ENCODE data around the gene SLC6A1. TPM values are rescaled to one million over a fixed set of nuclear protein-coding genes. Genes with fewer than 3 reads are reported as not detected.

The SLC6A1 gene
- polyA plus RNA-seq, 2 donors: 6.9 to 12.7 TPM

DNA sequence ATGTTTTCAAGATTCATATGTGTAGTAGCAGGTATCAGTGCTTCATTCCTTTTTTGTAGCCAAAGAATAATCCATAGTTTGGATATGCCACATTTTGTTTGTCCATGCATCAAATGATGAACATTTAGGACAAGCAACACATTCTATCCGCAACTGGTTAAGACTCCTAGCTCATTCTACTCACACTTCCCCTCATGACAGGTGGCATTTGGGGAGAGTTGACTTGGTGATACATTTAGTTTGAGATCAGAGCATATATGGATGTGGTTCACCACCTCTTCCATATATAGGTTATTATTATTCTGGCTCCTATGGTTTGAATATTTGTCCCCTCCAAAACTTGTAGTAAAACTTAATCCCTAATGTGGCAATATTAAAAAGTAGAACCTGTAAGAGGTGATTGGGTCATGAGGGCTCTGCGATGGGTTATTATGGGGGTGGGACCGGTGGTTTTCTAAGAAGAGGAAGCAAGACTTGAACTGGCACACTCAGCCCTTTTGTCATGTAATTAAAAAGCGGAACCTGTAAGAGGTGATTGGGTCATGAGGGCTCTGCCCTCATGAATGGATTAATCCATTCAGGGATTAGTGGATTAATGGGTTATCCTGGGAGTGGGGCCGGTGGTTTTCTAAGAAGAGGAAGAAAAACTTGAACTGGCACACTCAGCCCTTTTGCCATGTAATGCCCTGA is 86.4 kb downstream of the SLC6A1 start:
- H3K27ac ChIP-seq (ENCODE audit: low read depth in 2 of 2, low read length in 1 of 2): no peak overlapping the region
- H3K9me3 ChIP-seq (ENCODE audit: control insufficient read depth in 2 of 2, insufficient read depth in 1 of 2, low read depth in 1 of 2, low read length in 1 of 2): peaks cover 0 to 4% of the 10 kb centered on the region in 2 donors
- H3K4me3 ChIP-seq (ENCODE audit: low read depth in 1 of 2, low read length in 2 of 2): no peak overlapping the region
- H3K4me1 ChIP-seq (ENCODE audit: control insufficient read depth in 2 of 2, insufficient read depth in 2 of 2, low read length in 1 of 2): peaks cover 0 to 2% of the 10 kb centered on the region in 2 donors
- 53 to 55% methylated on average over 5 of the region's 5 CpGs for WGBS, 2 donors
- no peaks in the 10 kb centered on the region for H3K36me3 ChIP-seq (ENCODE audit: control insufficient read depth in 2 of 2, insufficient read depth in 2 of 2, low read length in 1 of 2)
- H3K27me3 ChIP-seq (ENCODE audit: control insufficient read depth in 1 of 2, insufficient read depth in 2 of 2, low read length in 2 of 2): no peaks in the 10 kb centered on the region

DNA sequence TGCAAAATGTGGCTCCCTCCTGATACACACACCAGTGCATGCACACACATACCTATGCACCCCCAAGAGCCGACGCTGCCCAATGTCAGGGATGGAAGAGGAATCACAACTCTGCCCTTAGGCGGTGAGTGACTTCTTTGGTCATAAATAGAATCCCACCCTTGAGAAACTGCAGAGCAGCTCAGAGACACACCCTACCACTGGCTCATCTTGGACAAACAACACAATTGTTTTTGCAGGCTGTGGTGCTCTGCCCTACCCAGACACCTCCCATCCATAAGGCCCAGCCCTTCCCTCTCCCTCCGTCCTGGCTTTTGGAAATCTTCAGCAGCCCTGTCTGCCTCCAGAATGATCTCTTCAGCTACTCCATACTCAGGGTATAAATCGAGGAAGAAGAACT is 87.9 kb downstream of the SLC6A1 start:
- Histone ChIP-seq H3K9me3 (ENCODE audit: control insufficient read depth in 2 of 2, insufficient read depth in 1 of 2, low read depth in 1 of 2, low read length in 1 of 2) (peaks cover 0 to 4% of the 10 kb centered on the region in 2 donors), H3K27me3 (ENCODE audit: control insufficient read depth in 1 of 2, insufficient read depth in 2 of 2, low read length in 2 of 2) (no peaks in the 10 kb centered on the region), H3K4me1 (ENCODE audit: control insufficient read depth in 2 of 2, insufficient read depth in 2 of 2, low read length in 1 of 2) (peaks cover 0 to 2% of the 10 kb centered on the region in 2 donors), H3K4me3 (ENCODE audit: low read depth in 1 of 2, low read length in 2 of 2) (no peak overlapping the region), H3K27ac (ENCODE audit: low read depth in 2 of 2, low read length in 1 of 2) (no peak overlapping the region), H3K36me3 (ENCODE audit: control insufficient read depth in 2 of 2, insufficient read depth in 2 of 2, low read length in 1 of 2) (no peaks in the 10 kb centered on the region)
- WGBS, 2 donors: 69 to 77% methylated on average over 5 of the region's 5 CpGs

DNA sequence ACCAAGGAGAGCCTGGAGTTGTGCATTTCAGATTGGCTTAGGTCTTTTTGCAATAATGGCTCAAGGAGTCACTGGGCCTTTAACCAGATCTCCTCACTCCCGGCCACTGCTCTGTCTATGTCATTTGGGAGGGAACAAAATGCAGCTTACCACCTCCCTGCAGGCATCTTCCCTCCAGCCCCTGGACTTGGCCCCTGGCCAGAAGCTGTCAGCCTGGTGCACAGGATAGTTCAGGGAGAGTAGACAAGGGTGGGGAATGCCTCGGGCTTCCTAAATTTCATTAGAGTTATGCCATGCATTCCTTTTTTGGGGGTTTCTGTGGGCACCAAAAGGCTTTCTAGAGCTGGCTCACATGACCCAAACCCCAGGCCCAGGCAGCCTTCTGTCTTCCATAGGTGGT is 91.5 kb downstream of the SLC6A1 start:
- Histone ChIP-seq H3K36me3 (ENCODE audit: control insufficient read depth in 2 of 2, insufficient read depth in 2 of 2, low read length in 1 of 2) (no peaks in the 10 kb centered on the region), H3K4me3 (ENCODE audit: low read depth in 1 of 2, low read length in 2 of 2) (no peak overlapping the region), H3K4me1 (ENCODE audit: control insufficient read depth in 2 of 2, insufficient read depth in 2 of 2, low read length in 1 of 2) (peaks cover 0 to 5% of the 10 kb centered on the region in 2 donors), H3K27ac (ENCODE audit: low read depth in 2 of 2, low read length in 1 of 2) (no peak overlapping the region), H3K9me3 (ENCODE audit: control insufficient read depth in 2 of 2, insufficient read depth in 1 of 2, low read depth in 1 of 2, low read length in 1 of 2) (peaks cover 0 to 3% of the 10 kb centered on the region in 2 donors), H3K27me3 (ENCODE audit: control insufficient read depth in 1 of 2, insufficient read depth in 2 of 2, low read length in 2 of 2) (no peaks in the 10 kb centered on the region)
- 48 to 66% methylated on average over 2 of the region's 2 CpGs for WGBS, 2 donors

DNA sequence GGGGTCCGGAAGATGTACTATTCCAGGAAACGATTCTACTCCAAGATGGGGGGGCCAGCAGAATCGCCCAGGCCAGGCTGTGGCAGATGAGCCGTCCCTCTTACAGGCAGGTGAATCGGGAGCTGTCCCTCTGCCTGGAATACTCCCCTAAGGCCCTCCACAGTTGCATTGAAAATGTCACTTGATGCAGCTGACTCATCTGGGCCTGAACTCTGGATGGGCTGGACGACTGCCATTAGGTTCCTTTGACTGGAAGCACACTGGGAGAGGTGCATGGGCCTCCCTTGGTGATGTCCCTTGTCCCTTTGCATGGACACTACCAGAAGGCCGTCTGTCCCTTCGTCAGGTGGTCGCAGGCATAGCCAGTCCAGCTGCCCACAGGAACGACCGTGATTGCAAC is 92.1 kb downstream of the SLC6A1 start:
- Histone ChIP-seq H3K9me3 (ENCODE audit: control insufficient read depth in 2 of 2, insufficient read depth in 1 of 2, low read depth in 1 of 2, low read length in 1 of 2) (peaks cover 0 to 3% of the 10 kb centered on the region in 2 donors), H3K4me3 (ENCODE audit: low read depth in 1 of 2, low read length in 2 of 2) (no peak overlapping the region), H3K4me1 (ENCODE audit: control insufficient read depth in 2 of 2, insufficient read depth in 2 of 2, low read length in 1 of 2) (peaks cover 0 to 5% of the 10 kb centered on the region in 2 donors), H3K36me3 (ENCODE audit: control insufficient read depth in 2 of 2, insufficient read depth in 2 of 2, low read length in 1 of 2) (no peaks in the 10 kb centered on the region), H3K27ac (ENCODE audit: low read depth in 2 of 2, low read length in 1 of 2) (no peak overlapping the region), H3K27me3 (ENCODE audit: control insufficient read depth in 1 of 2, insufficient read depth in 2 of 2, low read length in 2 of 2) (no peaks in the 10 kb centered on the region)
- 52 to 73% methylated on average over 7 to 11 of the region's 11 CpGs for WGBS, 2 donors

DNA sequence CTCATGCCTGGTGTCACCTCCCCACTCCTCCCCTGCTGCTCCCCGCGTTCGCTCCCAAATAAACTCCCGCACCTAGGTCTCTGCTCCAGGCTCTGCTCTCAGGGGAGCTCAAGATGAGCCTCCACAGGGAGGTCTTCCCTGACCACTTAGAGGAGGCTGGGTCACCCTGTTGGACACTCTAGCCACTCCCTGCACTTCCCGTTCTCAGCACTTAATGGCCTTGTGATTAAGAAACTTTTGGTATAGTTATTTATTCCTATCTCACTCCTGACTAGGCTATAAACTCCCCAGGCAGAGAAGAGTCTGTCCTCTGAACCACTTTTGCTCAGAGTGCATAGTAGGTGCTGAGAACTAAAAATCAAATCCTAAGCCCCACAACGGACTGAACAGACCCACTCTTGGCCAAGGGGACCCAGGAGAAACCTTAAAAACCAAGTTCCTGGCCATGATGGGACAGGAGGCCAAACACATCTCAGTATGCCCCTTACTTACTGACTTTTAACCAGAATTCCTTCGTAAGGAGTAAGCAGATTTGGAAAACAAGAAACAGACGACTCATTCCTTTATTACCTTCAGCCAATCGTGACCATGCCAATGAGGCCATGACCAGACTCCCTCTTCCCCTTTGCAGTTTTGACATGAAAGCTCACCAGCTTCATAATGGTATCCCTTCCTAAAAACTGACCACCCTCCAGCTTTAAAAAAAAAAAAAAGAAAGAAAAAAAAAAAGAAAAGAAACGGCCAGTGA is 92.7 kb downstream of the SLC6A1 start:
- no peak overlapping the region for H3K4me3 ChIP-seq (ENCODE audit: low read depth in 1 of 2, low read length in 2 of 2)
- no peaks in the 10 kb centered on the region for H3K36me3 ChIP-seq (ENCODE audit: control insufficient read depth in 2 of 2, insufficient read depth in 2 of 2, low read length in 1 of 2)
- no peak overlapping the region for H3K27ac ChIP-seq (ENCODE audit: low read depth in 2 of 2, low read length in 1 of 2)
- no peaks in the 10 kb centered on the region for H3K27me3 ChIP-seq (ENCODE audit: control insufficient read depth in 1 of 2, insufficient read depth in 2 of 2, low read length in 2 of 2)
- peaks cover 0 to 3% of the 10 kb centered on the region in 2 donors for H3K9me3 ChIP-seq (ENCODE audit: control insufficient read depth in 2 of 2, insufficient read depth in 1 of 2, low read depth in 1 of 2, low read length in 1 of 2)
- peaks cover 0 to 5% of the 10 kb centered on the region in 2 donors for H3K4me1 ChIP-seq (ENCODE audit: control insufficient read depth in 2 of 2, insufficient read depth in 2 of 2, low read length in 1 of 2)
- WGBS, 2 donors: 74% methylated on average over 10 of the region's 10 CpGs

DNA sequence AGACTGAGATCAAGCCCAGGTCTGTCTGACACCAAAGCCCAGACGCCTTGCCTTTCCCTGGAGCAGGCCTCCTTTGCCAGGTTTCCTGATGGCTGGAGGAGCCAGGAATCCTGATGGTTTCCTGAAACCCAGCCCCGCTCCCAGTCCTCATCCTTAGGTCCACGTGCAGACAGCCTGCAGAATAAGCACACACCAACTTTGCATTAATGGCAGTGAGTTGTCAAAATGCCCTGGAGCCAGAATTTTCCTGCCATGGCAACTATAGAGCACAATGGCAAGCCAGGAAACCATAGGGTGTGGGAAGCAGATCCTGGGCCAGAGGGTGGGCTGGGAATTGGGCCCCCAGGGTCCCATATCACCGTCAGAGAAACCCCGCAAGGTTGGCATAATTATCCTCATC is 94.3 kb downstream of the SLC6A1 start:
- WGBS, 2 donors: 47 to 54% methylated on average over 5 of the region's 5 CpGs
- Histone ChIP-seq H3K27me3 (ENCODE audit: control insufficient read depth in 1 of 2, insufficient read depth in 2 of 2, low read length in 2 of 2) (no peaks in the 10 kb centered on the region), H3K36me3 (ENCODE audit: control insufficient read depth in 2 of 2, insufficient read depth in 2 of 2, low read length in 1 of 2) (no peaks in the 10 kb centered on the region)

DNA sequence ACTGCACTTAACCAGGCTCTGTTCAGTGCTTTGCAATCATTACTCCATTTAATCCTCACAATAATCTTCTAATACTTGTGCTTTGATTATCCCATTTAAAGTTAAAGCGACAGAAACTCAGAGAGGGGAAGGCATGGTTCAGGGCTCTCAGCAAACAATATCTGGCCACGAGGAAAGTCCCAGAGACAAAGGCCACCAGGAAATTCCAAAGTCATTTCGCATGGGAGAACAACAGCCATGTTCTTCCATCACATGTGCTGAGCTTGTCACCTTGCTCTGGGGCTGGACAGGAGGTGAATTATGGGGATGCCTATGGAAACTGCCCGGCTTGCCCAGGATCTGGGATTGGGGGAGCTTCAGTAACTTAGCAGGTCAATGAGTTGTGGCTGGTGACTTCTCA is 95.5 kb downstream of the SLC6A1 start:
- H3K9me3 ChIP-seq (ENCODE audit: control insufficient read depth in 2 of 2, insufficient read depth in 1 of 2, low read depth in 1 of 2, low read length in 1 of 2): peaks cover 0 to 3% of the 10 kb centered on the region in 2 donors
- no peak overlapping the region for H3K4me3 ChIP-seq (ENCODE audit: low read depth in 1 of 2, low read length in 2 of 2)
- 83 to 88% methylated on average over 4 of the region's 4 CpGs for WGBS, 2 donors
- no peak overlapping the region for H3K27ac ChIP-seq (ENCODE audit: low read depth in 2 of 2, low read length in 1 of 2)
- peaks cover 0 to 13% of the 10 kb centered on the region in 2 donors for H3K4me1 ChIP-seq (ENCODE audit: control insufficient read depth in 2 of 2, insufficient read depth in 2 of 2, low read length in 1 of 2)
- H3K36me3 ChIP-seq (ENCODE audit: control insufficient read depth in 2 of 2, insufficient read depth in 2 of 2, low read length in 1 of 2): no peaks in the 10 kb centered on the region
- H3K27me3 ChIP-seq (ENCODE audit: control insufficient read depth in 1 of 2, insufficient read depth in 2 of 2, low read length in 2 of 2): no peaks in the 10 kb centered on the region

More for the DNA sequence above, 94.3 kb downstream of the SLC6A1 start:
- peaks cover 0 to 3% of the 10 kb centered on the region in 2 donors for H3K9me3 ChIP-seq (ENCODE audit: control insufficient read depth in 2 of 2, insufficient read depth in 1 of 2, low read depth in 1 of 2, low read length in 1 of 2)
- H3K4me1 ChIP-seq (ENCODE audit: control insufficient read depth in 2 of 2, insufficient read depth in 2 of 2, low read length in 1 of 2): peaks cover 0 to 7% of the 10 kb centered on the region in 2 donors
- no peak overlapping the region for H3K27ac ChIP-seq (ENCODE audit: low read depth in 2 of 2, low read length in 1 of 2)
- H3K4me3 ChIP-seq (ENCODE audit: low read depth in 1 of 2, low read length in 2 of 2): no peak overlapping the region

DNA sequence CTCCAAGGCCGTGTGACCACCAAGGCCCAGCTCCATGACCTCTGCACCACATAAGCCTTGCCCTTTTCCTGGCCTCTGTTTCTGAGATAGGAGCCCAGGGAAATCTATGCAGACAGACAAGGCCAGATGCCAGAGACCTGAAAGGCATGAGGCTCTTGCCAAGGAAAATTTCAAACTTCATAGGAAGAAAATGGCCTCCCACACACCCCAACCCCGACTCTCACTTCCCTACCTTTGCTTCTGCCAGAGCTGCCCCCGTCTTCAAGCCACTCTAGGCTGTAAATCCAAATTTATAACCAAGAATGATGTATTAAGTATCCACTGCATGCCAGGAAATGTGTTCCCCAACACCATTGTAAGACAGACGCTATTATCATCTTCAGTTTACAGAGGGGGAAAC is 96.3 kb downstream of the SLC6A1 start:
- Histone ChIP-seq H3K27me3 (ENCODE audit: control insufficient read depth in 1 of 2, insufficient read depth in 2 of 2, low read length in 2 of 2) (no peaks in the 10 kb centered on the region), H3K4me1 (ENCODE audit: control insufficient read depth in 2 of 2, insufficient read depth in 2 of 2, low read length in 1 of 2) (peaks cover 0 to 16% of the 10 kb centered on the region in 2 donors), H3K4me3 (ENCODE audit: low read depth in 1 of 2, low read length in 2 of 2) (no peak overlapping the region), H3K36me3 (ENCODE audit: control insufficient read depth in 2 of 2, insufficient read depth in 2 of 2, low read length in 1 of 2) (no peaks in the 10 kb centered on the region), H3K9me3 (ENCODE audit: control insufficient read depth in 2 of 2, insufficient read depth in 1 of 2, low read depth in 1 of 2, low read length in 1 of 2) (peaks cover 0 to 3% of the 10 kb centered on the region in 2 donors), H3K27ac (ENCODE audit: low read depth in 2 of 2, low read length in 1 of 2) (no peak overlapping the region)
- WGBS, 2 donors: 66 to 75% methylated on average over 4 of the region's 4 CpGs
